Measurements from ENCODE around the gene ZNF146. TPM values are rescaled to one million over a fixed set of nuclear protein-coding genes. Genes with fewer than 3 reads are reported as not detected.
"Not testable (repeated sequence)": the region's sequence is repeated elsewhere in the genome, so short reads cannot be mapped to it uniquely, and the experiment has no call there.

Gene ZNF146
- total RNA-seq, 1 donor from 2014 or later: 70.0 TPM

GRCh38 chr19:36215276-36216123 lies 594 bp downstream of the ZNF146 start:
- H3K4me1 Mint-ChIP-seq (ENCODE audit: unreplicated experiment): peaks cover 24% of the 10 kb centered on the region
- no peaks in the 10 kb centered on the region for H3K9me3 Mint-ChIP-seq (ENCODE audit: unreplicated experiment)
- no peak overlapping the region for H3K4me3 Mint-ChIP-seq (ENCODE audit: unreplicated experiment)
- no peaks in the 10 kb centered on the region for H3K27me3 Mint-ChIP-seq (ENCODE audit: unreplicated experiment)
- H3K27ac Mint-ChIP-seq (ENCODE audit: unreplicated experiment): no peak overlapping the region
- peaks cover 13% of the 10 kb centered on the region for H3K36me3 Mint-ChIP-seq (ENCODE audit: unreplicated experiment)
- no peak for TF ChIP-seq CTCF (IDR thresholded peaks at IDR 0.05)
- no peak for DNase-seq (ENCODE audit: extremely low spot score, unreplicated experiment)

GRCh38 chr19:36221474-36221873 lies 6.6 kb downstream of the ZNF146 start:
- Mint-ChIP-seq H3K4me1 (ENCODE audit: unreplicated experiment) (peaks cover 48% of the 10 kb centered on the region), H3K36me3 (ENCODE audit: unreplicated experiment) (peaks cover 46% of the 10 kb centered on the region), H3K4me3 (ENCODE audit: unreplicated experiment) (no peak overlapping the region), H3K9me3 (ENCODE audit: unreplicated experiment) (no peaks in the 10 kb centered on the region), H3K27ac (ENCODE audit: unreplicated experiment) (no peak overlapping the region), H3K27me3 (ENCODE audit: unreplicated experiment) (no peaks in the 10 kb centered on the region)
- no peak for TF ChIP-seq CTCF (IDR thresholded peaks at IDR 0.05)
- DNase-seq (ENCODE audit: extremely low spot score, unreplicated experiment): no peak

- H3K9me3 Mint-ChIP-seq (ENCODE audit: unreplicated experiment): no peaks in the 10 kb centered on the region
- H3K27me3 Mint-ChIP-seq (ENCODE audit: unreplicated experiment): no peaks in the 10 kb centered on the region
- no peak for TF ChIP-seq CTCF (IDR thresholded peaks at IDR 0.05)
- H3K36me3 Mint-ChIP-seq (ENCODE audit: unreplicated experiment): peaks cover 46% of the 10 kb centered on the region
- no peak overlapping the region for H3K27ac Mint-ChIP-seq (ENCODE audit: unreplicated experiment)
- H3K4me1 Mint-ChIP-seq (ENCODE audit: unreplicated experiment): peaks cover 43% of the 10 kb centered on the region
- DNase-seq (ENCODE audit: extremely low spot score, unreplicated experiment): no peak
- H3K4me3 Mint-ChIP-seq (ENCODE audit: unreplicated experiment): no peak overlapping the region
Measured at GRCh38 chr19:36222503-36222902, 7.6 kb downstream of the ZNF146 start.

- Mint-ChIP-seq H3K27me3 (ENCODE audit: unreplicated experiment) (no peaks in the 10 kb centered on the region), H3K27ac (ENCODE audit: unreplicated experiment) (peak overlapping the region; percentile 73), H3K9me3 (ENCODE audit: unreplicated experiment) (peaks cover 11% of the 10 kb centered on the region), H3K36me3 (ENCODE audit: unreplicated experiment) (peaks cover 53% of the 10 kb centered on the region), H3K4me1 (ENCODE audit: unreplicated experiment) (peaks cover 33% of the 10 kb centered on the region), H3K4me3 (ENCODE audit: unreplicated experiment) (no peak overlapping the region)
- no peak for TF ChIP-seq CTCF (IDR thresholded peaks at IDR 0.05)
- DNase-seq (ENCODE audit: extremely low spot score, unreplicated experiment): no peak
Measured at GRCh38 chr19:36225219-36225892, 10.4 kb downstream of the ZNF146 start.

GRCh38 chr19:36233626-36234025 lies 18.7 kb downstream of the ZNF146 start:
- not testable (repeated sequence) for DNase-seq (ENCODE audit: extremely low spot score, unreplicated experiment); H3K27me3 Mint-ChIP-seq (ENCODE audit: unreplicated experiment); H3K4me1 Mint-ChIP-seq (ENCODE audit: unreplicated experiment); H3K4me3 Mint-ChIP-seq (ENCODE audit: unreplicated experiment); H3K27ac Mint-ChIP-seq (ENCODE audit: unreplicated experiment)
- H3K9me3 Mint-ChIP-seq (ENCODE audit: unreplicated experiment): peaks cover 41% of the 10 kb centered on the region
- H3K36me3 Mint-ChIP-seq (ENCODE audit: unreplicated experiment): peaks cover 91% of the 10 kb centered on the region

Measured in osteocyte (in vitro differentiated cells).